ENCODE measurements around the gene SCN10A. TPM values are rescaled to one million over a fixed set of nuclear protein-coding genes. Genes with fewer than 3 reads are reported as not detected.

The SCN10A gene
- total RNA-seq, 4 donors from 2014 or later, result not detected

- intact Hi-C loops (cut with DNase I; ENCODE audit: low total_unique reads), result no loop called here
- no peak overlapping the region for H3K4me3 ChIP-seq (ENCODE audit: low read depth, poor library complexity, severe bottlenecking)
- WGBS, 2 donors, result 74 to 78% methylated on average over 5 of the region's 5 CpGs
- TF ChIP-seq, protein P1, sequence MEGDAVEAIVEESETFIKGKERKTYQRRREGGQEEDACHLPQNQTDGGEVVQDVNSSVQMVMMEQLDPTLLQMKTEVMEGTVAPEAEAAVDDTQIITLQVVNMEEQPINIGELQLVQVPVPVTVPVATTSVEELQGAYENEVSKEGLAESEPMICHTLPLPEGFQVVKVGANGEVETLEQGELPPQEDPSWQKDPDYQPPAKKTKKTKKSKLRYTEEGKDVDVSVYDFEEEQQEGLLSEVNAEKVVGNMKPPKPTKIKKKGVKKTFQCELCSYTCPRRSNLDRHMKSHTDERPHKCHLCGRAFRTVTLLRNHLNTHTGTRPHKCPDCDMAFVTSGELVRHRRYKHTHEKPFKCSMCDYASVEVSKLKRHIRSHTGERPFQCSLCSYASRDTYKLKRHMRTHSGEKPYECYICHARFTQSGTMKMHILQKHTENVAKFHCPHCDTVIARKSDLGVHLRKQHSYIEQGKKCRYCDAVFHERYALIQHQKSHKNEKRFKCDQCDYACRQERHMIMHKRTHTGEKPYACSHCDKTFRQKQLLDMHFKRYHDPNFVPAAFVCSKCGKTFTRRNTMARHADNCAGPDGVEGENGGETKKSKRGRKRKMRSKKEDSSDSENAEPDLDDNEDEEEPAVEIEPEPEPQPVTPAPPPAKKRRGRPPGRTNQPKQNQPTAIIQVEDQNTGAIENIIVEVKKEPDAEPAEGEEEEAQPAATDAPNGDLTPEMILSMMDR (IDR thresholded peaks at IDR 0.05), result no peak
- TF ChIP-seq POLR2A (IDR thresholded peaks at IDR 0.05), result no peak
- DNase-seq (ENCODE audit: low spot score in 2 of 2), result no peak
Observed at GRCh38 chr3:38836561-38836960, 20.5 kb upstream of the SCN10A start.

DNA sequence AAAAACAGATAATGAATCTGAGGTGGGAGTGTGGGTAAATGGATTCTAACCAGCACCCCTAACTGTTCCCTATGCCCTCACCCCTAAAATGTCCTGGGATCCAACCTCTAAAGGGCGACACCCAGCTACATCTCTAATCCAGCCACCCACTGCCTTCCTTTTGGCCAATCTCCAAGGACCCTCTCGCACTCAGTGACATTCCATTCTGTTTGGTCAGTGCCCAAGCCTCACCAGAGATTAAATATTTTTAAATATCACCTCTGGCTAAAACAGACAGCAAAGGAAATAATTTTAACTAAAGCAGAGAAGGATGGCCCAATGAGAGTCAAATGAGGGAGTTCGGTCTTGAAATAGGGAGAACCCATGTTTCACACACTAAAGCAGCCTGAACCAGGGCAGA, 19.9 kb upstream of the SCN10A start:
- 80 to 81% methylated on average over 3 of the region's 3 CpGs for WGBS, 2 donors
- no peak for TF ChIP-seq POLR2A (IDR thresholded peaks at IDR 0.05)
- TF ChIP-seq, protein P1 (IDR thresholded peaks at IDR 0.05), result no peak
- H3K4me3 ChIP-seq (ENCODE audit: low read depth, poor library complexity, severe bottlenecking), result no peak overlapping the region
- intact Hi-C loops (cut with DNase I; ENCODE audit: low total_unique reads), result no loop called here
- DNase-seq (ENCODE audit: low spot score in 2 of 2), result no peak

DNA sequence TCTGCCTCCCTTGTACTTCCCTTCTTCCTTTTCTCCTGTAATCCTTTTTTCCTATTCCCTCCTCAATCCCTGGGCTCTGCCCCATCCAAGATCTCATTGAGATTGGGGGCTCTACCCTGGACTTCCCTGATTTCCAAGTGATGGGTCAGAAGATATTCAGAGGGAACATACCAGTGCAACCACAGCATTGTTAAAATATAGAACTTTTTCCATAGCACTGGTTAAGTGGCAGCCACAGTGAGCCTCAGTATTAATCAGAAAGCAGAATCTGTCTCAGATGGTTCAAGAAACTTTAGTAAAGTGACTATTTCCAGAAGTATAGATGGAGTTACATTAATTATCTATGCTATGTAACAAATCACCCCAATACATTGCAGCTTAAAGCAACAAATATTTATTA, 18.7 kb upstream of the SCN10A start:
- intact Hi-C loops (cut with DNase I; ENCODE audit: low total_unique reads), result no loop called here

GRCh38 chr3:38834110-38834509, 18.1 kb upstream of the SCN10A start:
- H3K4me3 ChIP-seq (ENCODE audit: low read depth, poor library complexity, severe bottlenecking), result no peak overlapping the region
- TF ChIP-seq, protein P1 (IDR thresholded peaks at IDR 0.05), result no peak
- no peak for TF ChIP-seq POLR2A (IDR thresholded peaks at IDR 0.05)
- intact Hi-C loops (cut with DNase I; ENCODE audit: low total_unique reads), result no loop called here
- WGBS, 2 donors, result 16 to 27% methylated on average over 8 of the region's 8 CpGs
- DNase-seq (ENCODE audit: low spot score in 2 of 2), result peak; percentile 40 to 88

More for the DNA sequence above, 18.7 kb upstream of the SCN10A start:
- DNase-seq (ENCODE audit: low spot score in 2 of 2), result no peak
- TF ChIP-seq, protein P1 (IDR thresholded peaks at IDR 0.05), result no peak
- no peak for TF ChIP-seq POLR2A (IDR thresholded peaks at IDR 0.05)
- H3K4me3 ChIP-seq (ENCODE audit: low read depth, poor library complexity, severe bottlenecking), result no peak overlapping the region

DNA sequence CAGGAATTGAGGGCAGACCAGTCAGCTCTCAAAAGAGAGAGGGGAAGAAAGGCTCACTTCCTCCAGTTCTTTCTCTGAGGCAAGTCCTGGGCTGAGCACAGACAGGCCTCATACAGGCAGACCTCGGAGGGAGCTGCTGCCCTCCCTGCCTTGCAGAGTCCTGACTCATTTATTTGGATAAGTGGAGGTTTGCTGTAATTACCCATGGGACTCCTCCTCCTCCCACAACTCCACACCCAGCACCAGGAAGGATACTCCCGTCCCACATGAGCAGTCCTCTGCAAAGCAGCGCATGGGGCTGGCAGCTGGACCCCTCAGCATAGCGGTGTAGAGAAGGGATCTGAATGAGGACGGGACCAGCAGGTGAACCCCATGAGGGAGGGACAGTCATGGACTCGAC, 13.4 kb upstream of the SCN10A start:
- 53 to 74% methylated on average over 6 of the region's 6 CpGs for WGBS, 2 donors
- no peak overlapping the region for H3K4me3 ChIP-seq (ENCODE audit: low read depth, poor library complexity, severe bottlenecking)
- no peak for TF ChIP-seq POLR2A (IDR thresholded peaks at IDR 0.05)
- TF ChIP-seq, protein P1 (IDR thresholded peaks at IDR 0.05), result no peak
- DNase-seq (ENCODE audit: low spot score in 2 of 2), result no peak
- intact Hi-C loops (cut with DNase I; ENCODE audit: low total_unique reads), result no loop called here

DNA sequence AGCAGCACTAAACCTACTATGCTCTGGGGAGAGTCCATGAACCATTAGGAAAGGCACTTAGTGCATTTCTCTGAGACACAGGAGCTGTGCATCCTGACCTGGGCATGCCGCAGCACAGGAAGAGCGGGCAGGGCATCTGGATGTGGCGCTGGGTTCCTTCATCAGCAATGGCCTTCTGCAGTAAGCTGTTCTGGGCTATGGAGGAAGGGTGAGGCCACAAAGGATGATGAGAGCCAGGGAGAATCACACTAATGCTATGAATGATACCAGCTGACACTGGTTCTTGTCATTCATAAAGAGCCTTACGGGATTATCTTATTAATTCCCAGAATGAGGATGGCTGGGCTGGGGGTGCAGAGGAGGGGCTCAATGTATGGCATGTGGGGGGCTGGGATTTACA, 12.7 kb upstream of the SCN10A start:
- WGBS, 2 donors, result 87 to 88% methylated on average over 4 of the region's 4 CpGs
- intact Hi-C loops (cut with DNase I; ENCODE audit: low total_unique reads), result no loop called here
- DNase-seq (ENCODE audit: low spot score in 2 of 2), result no peak
- TF ChIP-seq, protein P1 (IDR thresholded peaks at IDR 0.05), result no peak
- no peak overlapping the region for H3K4me3 ChIP-seq (ENCODE audit: low read depth, poor library complexity, severe bottlenecking)
